Fibroblast of lung (primary cell): ENCODE results near the gene RAB40AL. TPM values are rescaled to one million over a fixed set of nuclear protein-coding genes. Genes with fewer than 3 reads are reported as not detected.

Experiments used
- DNase-seq, 2 donors: peaks; one replicate each; pipeline versions ENCODE4 v3.0.0 to v3.0.0-alpha.2; 2010; ENCODE audit warnings: low read depth in 2 of 2
- H2AFZ ChIP-seq: 2 replicates; pipeline ENCODE4 v1.5.1; 2012; ENCODE audit warnings: low read length, control low read depth, inconsistent platforms
- H3K27ac ChIP-seq: 2 replicates; pipeline ENCODE4 v1.5.1; 2011; ENCODE audit warnings: low read length, control low read depth; ENCODE audit not compliant: insufficient read depth
- H3K27me3 ChIP-seq: 2 replicates; pipeline ENCODE4 v1.5.1; 2011; ENCODE audit warnings: mild to moderate bottlenecking, low read length; ENCODE audit not compliant: control insufficient read depth, insufficient read depth
- H3K36me3 ChIP-seq: 2 replicates; pipeline ENCODE4 v1.5.1; 2011; ENCODE audit warnings: low read length; ENCODE audit not compliant: control insufficient read depth, insufficient read depth
- H3K4me1 ChIP-seq: 2 replicates; pipeline ENCODE4 v1.5.1; 2011; ENCODE audit warnings: low read length; ENCODE audit not compliant: control insufficient read depth, insufficient read depth; ENCODE audit errors: extremely low read depth
- H3K4me2 ChIP-seq: 2 replicates; pipeline ENCODE4 v1.5.1; 2011; ENCODE audit warnings: low read length, control low read depth; ENCODE audit not compliant: insufficient read depth; ENCODE audit errors: extremely low read depth
- H3K4me3 ChIP-seq, 4 experiments: fragments of 200-600 bp in 1 of 4; sonication (generic) in 1 of 4; replicated peaks in 1 of 4; 2 replicates each; pipeline ENCODE4 v1.5.1; 2011 to 2016; ENCODE audit warnings: low read length in 4 of 4, low read depth in 3 of 4, mild to moderate bottlenecking in 3 of 4, control low read depth in 2 of 4, inconsistent platforms in 1 of 4, mixed read lengths in 1 of 4; ENCODE audit not compliant: insufficient read depth in 1 of 4; ENCODE audit errors: control extremely low read depth in 1 of 4
- H3K79me2 ChIP-seq: 2 replicates; pipeline ENCODE4 v1.5.1; 2012; ENCODE audit warnings: mild to moderate bottlenecking, low read length, inconsistent platforms; ENCODE audit not compliant: control insufficient read depth, insufficient read depth
- H3K9ac ChIP-seq: 2 replicates; pipeline ENCODE4 v1.5.1; 2011; ENCODE audit warnings: mild to moderate bottlenecking, low read length, control low read depth; ENCODE audit not compliant: insufficient read depth
- H3K9me3 ChIP-seq: 2 replicates; pipeline ENCODE4 v1.5.1; 2012; ENCODE audit warnings: low read depth, low read length; ENCODE audit not compliant: control insufficient read depth, insufficient read depth
- H4K20me1 ChIP-seq: 2 replicates; pipeline ENCODE4 v1.5.1; 2011; ENCODE audit warnings: low read length; ENCODE audit not compliant: control insufficient read depth, insufficient read depth; ENCODE audit errors: extremely low read depth
- CTCF ChIP-seq, 2 donors: IDR thresholded peaks in 1 of 2; conservative IDR thresholded peaks in 1 of 2; 1 replicate in 1 of 2; 2 replicates in 1 of 2; pipeline ENCODE4 v1.5.1; 2011 to 2012; ENCODE audit warnings: low read length in 2 of 2, control low read depth in 1 of 2, inconsistent platforms in 1 of 2, low read depth in 1 of 2, mild to moderate bottlenecking in 1 of 2
- EZH2 ChIP-seq: IDR thresholded peaks from 2 replicates; pipeline ENCODE4 v1.5.1; 2012; ENCODE audit warnings: low read length, control low read depth, mild to moderate bottlenecking; ENCODE audit errors: missing control alignments
- polyA plus RNA-seq, 2 donors: library from polyadenylated mRNA; depleted of rRNA in 1 of 2; stranded (reverse) in 1 of 2; unstranded in 1 of 2; fragments of >200 nt; gene quantifications; 2 replicates each; pipeline ENCODE4 v1.2.1, GENCODE V29; 2011 to 2012; ENCODE audit warnings: missing spikeins in 1 of 2
- total RNA-seq: library from RNA; depleted of rRNA; stranded (reverse); fragments of >200 nt; gene quantifications from 2 replicates; pipeline ENCODE4 v1.2.1, GENCODE V29; 2014

Gene RAB40AL
- total and polyA plus RNA-seq, 2 donors (not counting 1 experiment from before 2014, with no cell fraction given) = 0.12 to 0.33 TPM

DNA sequence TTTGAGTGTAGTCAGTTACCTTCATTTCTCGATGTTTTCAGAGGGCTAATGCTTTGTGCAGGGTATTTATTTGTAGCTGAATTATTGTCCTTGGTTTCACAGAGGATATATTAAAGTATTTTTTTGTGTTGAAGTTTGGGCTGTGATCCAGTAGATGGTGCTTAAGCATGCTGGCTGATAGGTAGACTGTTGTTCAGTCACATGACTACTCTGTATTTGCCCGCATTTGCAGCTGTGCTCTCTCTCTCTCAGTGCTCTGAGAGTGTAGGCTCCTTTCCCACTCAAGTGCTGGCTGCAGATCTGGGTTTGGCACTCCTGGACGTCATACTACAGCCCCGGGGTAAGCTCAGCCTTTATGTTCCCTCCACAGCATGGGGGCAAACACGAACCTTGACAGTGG, 21.7 kb downstream of the RAB40AL start:
- Histone ChIP-seq H3K4me1 (no peaks in the 10 kb centered on the region), H3K36me3 (no peaks in the 10 kb centered on the region), H4K20me1 (no peaks in the 10 kb centered on the region), H3K9me3 (no peaks in the 10 kb centered on the region), H3K79me2 (no peaks in the 10 kb centered on the region), H3K4me3 (no peak overlapping the region), H3K4me2 (no peak overlapping the region), H3K27me3 (no peaks in the 10 kb centered on the region), H2AFZ (no peak overlapping the region), H3K9ac (no peak overlapping the region), H3K27ac (no peak overlapping the region)
- TF ChIP-seq EZH2 (no peak), CTCF (conservative IDR thresholded peaks at IDR 0.05 in 1 of 2, IDR thresholded peaks at IDR 0.05 in 1 of 2; ENCODE audit: low read depth in 1 of 2, low read length in 2 of 2) (no peak)
- DNase-seq = peak; percentile 1 to 13

DNA sequence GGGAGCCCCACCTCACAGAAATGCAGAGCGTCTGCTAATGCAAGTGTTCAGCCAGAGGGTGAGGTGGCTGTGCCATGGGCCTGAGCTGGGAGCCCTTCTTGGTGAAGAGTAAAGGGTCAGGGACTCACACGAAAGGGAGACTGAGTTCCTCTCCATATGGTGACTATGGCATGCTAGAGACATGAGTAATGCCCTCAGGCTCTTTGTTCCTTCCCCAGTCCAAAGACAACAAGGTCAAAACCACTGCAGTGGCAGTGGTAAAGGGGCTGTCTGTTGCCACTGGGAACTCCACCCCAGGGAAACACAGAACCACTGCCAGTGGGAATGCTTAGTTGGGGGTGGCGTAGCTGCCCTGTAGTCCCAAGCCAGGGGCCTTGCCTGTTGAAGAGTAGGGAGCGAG, 22.4 kb downstream of the RAB40AL start:
- DNase-seq = peak; percentile 26 to 82
- Histone ChIP-seq H3K36me3 (no peaks in the 10 kb centered on the region), H3K4me1 (no peaks in the 10 kb centered on the region), H3K4me2 (no peak overlapping the region), H3K4me3 (no peak overlapping the region), H3K79me2 (no peaks in the 10 kb centered on the region), H3K9me3 (no peaks in the 10 kb centered on the region), H4K20me1 (no peaks in the 10 kb centered on the region), H3K27ac (no peak overlapping the region), H3K27me3 (no peaks in the 10 kb centered on the region), H3K9ac (no peak overlapping the region), H2AFZ (no peak overlapping the region)
- no peak for TF ChIP-seq CTCF (conservative IDR thresholded peaks at IDR 0.05 in 1 of 2, IDR thresholded peaks at IDR 0.05 in 1 of 2; ENCODE audit: low read depth in 1 of 2, low read length in 2 of 2)
- TF ChIP-seq EZH2 = no peak

GRCh38 chrX:102963955-102964354, 26.9 kb downstream of the RAB40AL start:
- no peak for TF ChIP-seq EZH2
- no peak for TF ChIP-seq CTCF (conservative IDR thresholded peaks at IDR 0.05 in 1 of 2, IDR thresholded peaks at IDR 0.05 in 1 of 2; ENCODE audit: low read depth in 1 of 2, low read length in 2 of 2)

More at GRCh38 chrX:102963955-102964354, 26.9 kb downstream of the RAB40AL start:
- no peaks in the 10 kb centered on the region for H3K9me3 ChIP-seq
- H3K4me1 ChIP-seq = no peaks in the 10 kb centered on the region
- no peaks in the 10 kb centered on the region for H3K27me3 ChIP-seq
- H3K79me2 ChIP-seq = no peaks in the 10 kb centered on the region
- H3K36me3 ChIP-seq = no peaks in the 10 kb centered on the region
- H3K4me3 ChIP-seq = no peak overlapping the region
- DNase-seq = no peak
- H3K27ac ChIP-seq = no peak overlapping the region
- no peak overlapping the region for H3K4me2 ChIP-seq
- H4K20me1 ChIP-seq = no peaks in the 10 kb centered on the region
- no peak overlapping the region for H3K9ac ChIP-seq
- H2AFZ ChIP-seq = no peak overlapping the region
